ENCODE data around the gene IL10RB. TPM values are rescaled to one million over a fixed set of nuclear protein-coding genes. Genes with fewer than 3 reads are reported as not detected.

IL10RB gene
- total RNA-seq, 2 donors from 2014 or later: 6.6 to 27.0 TPM

GRCh38 chr21:33305344-33305671 lies 39.1 kb downstream of the IL10RB start:
- no peaks in the 10 kb centered on the region for H3K27me3 ChIP-seq
- TF ChIP-seq CTCF (IDR thresholded peaks at IDR 0.05) (no peak), POLR2A (IDR thresholded peaks at IDR 0.05) (no peak)
- ATAC-seq (no peak), DNase-seq (no peak)
- no peaks in the 10 kb centered on the region for H3K36me3 ChIP-seq (replicated peaks in 1 of 2; ENCODE audit: insufficient read depth in 1 of 2, low read depth in 2 of 2)
- no peak overlapping the region for H3K27ac ChIP-seq
- intact Hi-C loops (cut with DNase I): no loop called here
- 83 to 85% methylated on average over 4 of the region's 4 CpGs for WGBS, 2 donors
- peaks cover 10% of the 10 kb centered on the region for H3K4me1 ChIP-seq
- H3K9me3 ChIP-seq: no peaks in the 10 kb centered on the region
- no peak overlapping the region for H3K4me3 ChIP-seq

DNA sequence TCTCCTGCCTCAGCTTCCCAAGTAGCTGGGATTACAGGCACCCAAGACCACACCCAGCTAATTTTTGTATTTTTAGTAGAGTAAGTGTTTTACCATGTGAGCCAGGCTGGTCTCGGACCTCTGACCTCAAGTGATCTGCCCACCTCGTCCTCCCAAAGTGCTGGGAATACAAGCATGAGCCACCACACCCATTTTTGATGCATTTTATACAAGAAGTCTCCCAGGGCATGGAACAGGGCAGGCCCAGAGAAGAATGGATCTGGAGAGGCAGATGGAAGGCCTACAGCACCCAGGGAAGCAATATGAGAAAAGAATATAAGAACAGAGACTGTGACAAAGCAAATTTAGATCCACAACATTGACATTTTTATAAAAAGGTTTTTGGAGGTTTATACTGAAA lies 39.8 kb downstream of the IL10RB start:
- Histone ChIP-seq H3K27ac (no peak overlapping the region), H3K27me3 (no peaks in the 10 kb centered on the region), H3K36me3 (replicated peaks in 1 of 2; ENCODE audit: insufficient read depth in 1 of 2, low read depth in 2 of 2) (no peaks in the 10 kb centered on the region), H3K4me3 (no peak overlapping the region), H3K4me1 (peaks cover 7% of the 10 kb centered on the region), H3K9me3 (no peaks in the 10 kb centered on the region)
- ATAC-seq (no peak), DNase-seq (no peak)
- no peak for TF ChIP-seq POLR2A (IDR thresholded peaks at IDR 0.05)
- TF ChIP-seq CTCF (IDR thresholded peaks at IDR 0.05): no peak
- WGBS, 2 donors: 82 to 93% methylated on average over 2 of the region's 2 CpGs
- intact Hi-C loops (cut with DNase I): no loop called here

DNA sequence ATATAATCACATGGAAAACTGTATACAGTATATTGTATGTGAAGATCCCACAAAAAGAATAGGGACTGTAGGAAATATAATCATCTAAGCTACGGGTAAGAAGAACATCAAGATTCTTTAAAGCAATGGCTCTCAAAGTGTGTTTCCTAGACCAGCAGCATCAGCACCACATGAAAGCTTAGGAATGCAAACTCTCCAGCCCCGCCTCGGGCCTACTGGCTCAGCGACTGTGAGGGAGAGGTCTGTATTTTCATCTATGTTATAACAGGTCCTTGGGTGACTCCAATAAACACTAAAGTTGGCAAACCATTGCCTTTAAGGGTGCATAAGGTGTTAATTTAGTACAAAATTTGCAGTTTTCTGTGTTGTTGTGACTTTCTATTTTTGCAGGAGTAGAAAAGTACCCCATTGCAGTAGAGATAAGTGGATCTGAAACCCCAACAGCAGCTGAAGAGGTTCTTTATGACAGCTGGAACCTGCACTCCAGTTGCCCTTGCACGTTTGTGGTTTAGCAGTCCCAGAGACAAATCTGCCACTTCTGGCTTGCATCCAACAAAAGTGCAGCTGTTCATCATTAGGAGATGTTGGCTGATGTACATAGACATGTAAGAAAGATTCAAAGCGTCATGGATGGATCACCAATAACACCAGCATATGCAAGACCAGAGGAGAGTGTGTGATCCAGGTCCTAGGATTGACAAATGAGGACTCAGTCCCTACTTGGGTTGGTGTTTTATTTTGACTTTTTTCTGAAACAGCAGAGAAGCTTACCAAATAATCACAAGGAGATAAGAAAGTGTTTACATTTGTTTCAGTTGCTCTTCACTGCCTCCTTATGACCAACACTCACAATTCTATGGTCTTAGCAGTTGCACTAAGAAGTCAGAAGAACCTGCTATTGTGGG lies 42.7 kb downstream of the IL10RB start:
- Histone ChIP-seq H3K36me3 (replicated peaks in 1 of 2; ENCODE audit: insufficient read depth in 1 of 2, low read depth in 2 of 2) (no peaks in the 10 kb centered on the region), H3K9me3 (no peaks in the 10 kb centered on the region), H3K4me3 (no peak overlapping the region), H3K27ac (no peak overlapping the region), H3K4me1 (no peaks in the 10 kb centered on the region), H3K27me3 (no peaks in the 10 kb centered on the region)
- intact Hi-C loops (cut with DNase I): no loop called here
- no peak for ATAC-seq
- no peak for TF ChIP-seq POLR2A (IDR thresholded peaks at IDR 0.05)
- TF ChIP-seq CTCF (IDR thresholded peaks at IDR 0.05): no peak
- WGBS, 2 donors: 52 to 58% methylated on average over 6 of the region's 6 CpGs
- DNase-seq: peak in 1 of 4 donors; percentile 6

GRCh38 chr21:33309778-33310177 lies 43.6 kb downstream of the IL10RB start:
- intact Hi-C loops (cut with DNase I): no loop called here
- 80 to 89% methylated on average over 1 of the region's 1 CpG for WGBS, 2 donors
- H3K36me3 ChIP-seq (replicated peaks in 1 of 2; ENCODE audit: insufficient read depth in 1 of 2, low read depth in 2 of 2): no peaks in the 10 kb centered on the region
- TF ChIP-seq CTCF (IDR thresholded peaks at IDR 0.05) (no peak), POLR2A (IDR thresholded peaks at IDR 0.05) (no peak)
- DNase-seq (no peak), ATAC-seq (no peak)
- H3K9me3 ChIP-seq: no peaks in the 10 kb centered on the region
- H3K4me3 ChIP-seq: no peak overlapping the region
- H3K4me1 ChIP-seq: no peaks in the 10 kb centered on the region
- no peaks in the 10 kb centered on the region for H3K27me3 ChIP-seq
- no peak overlapping the region for H3K27ac ChIP-seq

DNA sequence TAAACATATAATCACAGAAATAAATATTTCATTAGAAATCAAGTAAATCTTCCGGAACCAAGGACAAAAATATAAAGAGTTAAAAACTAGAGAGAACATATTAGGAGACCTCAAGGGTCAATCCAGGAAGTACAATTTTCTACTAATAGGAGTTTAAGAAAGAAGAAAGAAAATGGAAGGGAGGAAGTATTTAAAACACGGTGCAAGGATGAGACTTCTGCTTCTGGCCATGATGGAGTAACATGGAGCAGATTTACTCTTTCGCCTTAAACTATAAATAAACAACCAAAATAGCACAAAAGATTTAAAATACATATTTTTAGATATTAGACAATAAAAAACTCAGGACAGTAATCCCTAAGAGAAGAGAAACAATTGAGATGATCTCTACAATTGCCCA lies 46.0 kb downstream of the IL10RB start:
- Histone ChIP-seq H3K36me3 (replicated peaks in 1 of 2; ENCODE audit: insufficient read depth in 1 of 2, low read depth in 2 of 2) (no peaks in the 10 kb centered on the region), H3K4me1 (no peaks in the 10 kb centered on the region), H3K4me3 (no peak overlapping the region), H3K27ac (no peak overlapping the region), H3K27me3 (no peaks in the 10 kb centered on the region), H3K9me3 (no peaks in the 10 kb centered on the region)
- TF ChIP-seq CTCF (IDR thresholded peaks at IDR 0.05): no peak
- no peak for TF ChIP-seq POLR2A (IDR thresholded peaks at IDR 0.05)
- DNase-seq (no peak), ATAC-seq (no peak)
- intact Hi-C loops (cut with DNase I): no loop called here
- 85 to 87% methylated on average over 3 of the region's 3 CpGs for WGBS, 2 donors

Measured in body of pancreas (tissue), 4 donors.